ENCODE data around the gene METRNL.
A peak's percentile ranks its signal among the peaks of the same experiment; 100 is the strongest.
"Not testable (repeated sequence)": the region's sequence is repeated elsewhere in the genome, so short reads cannot be mapped to it uniquely, and the experiment has no call there.

The METRNL gene

DNA sequence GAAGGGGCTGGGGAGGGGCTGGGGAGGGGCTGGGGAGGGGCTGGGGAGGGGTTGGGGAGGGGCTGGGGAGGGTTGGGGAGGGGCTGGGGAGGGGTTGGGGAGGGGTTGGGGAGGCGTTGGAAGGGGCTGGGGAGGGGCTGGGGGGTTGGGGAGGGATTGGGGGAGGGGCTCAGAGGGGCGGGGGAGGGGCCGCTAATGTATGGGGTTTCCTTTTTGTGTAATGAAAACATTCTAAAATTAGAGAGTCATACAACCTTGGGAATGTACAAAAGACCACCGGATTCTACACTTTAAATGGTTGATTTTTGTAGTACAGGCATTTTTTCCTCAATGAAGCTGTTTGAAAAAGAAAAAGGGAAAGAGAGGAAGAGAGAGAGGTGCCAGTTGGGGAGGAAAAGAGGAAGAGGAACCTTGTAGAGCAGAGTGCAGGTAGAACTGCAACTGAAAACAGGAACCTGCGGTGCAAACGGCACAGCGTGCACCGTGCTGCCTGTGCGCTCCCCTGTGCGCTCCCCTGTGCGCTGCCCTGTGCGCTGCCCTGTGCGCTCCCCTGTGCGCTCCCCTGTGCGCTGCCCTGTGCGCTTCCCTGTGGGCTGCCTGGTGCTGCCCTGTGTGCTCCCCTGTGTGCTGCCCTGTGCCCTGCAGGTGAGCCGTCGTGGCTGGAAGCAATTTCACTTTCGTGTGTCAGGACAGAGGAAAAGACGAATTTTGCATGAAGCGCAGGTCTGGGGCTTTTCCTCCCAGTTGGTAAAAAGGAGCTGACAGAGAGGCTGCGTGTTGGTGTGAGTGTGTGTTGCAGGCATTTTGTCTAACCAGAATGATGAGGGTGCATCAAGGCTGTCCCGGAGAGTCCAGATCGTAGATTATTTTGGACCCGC, 40.8 kb downstream of the METRNL start:
- Mint-ChIP-seq H3K4me3 (peak overlapping the region; percentile 38), H3K36me3 (no peaks in the 10 kb centered on the region), H3K27ac (peak overlapping the region; percentile 60), H3K9me3 (peaks cover 3% of the 10 kb centered on the region), H3K4me1 (peaks cover 54% of the 10 kb centered on the region), H3K27me3 (peaks cover 66% of the 10 kb centered on the region)
- peak; percentile 99 for ATAC-seq

DNA sequence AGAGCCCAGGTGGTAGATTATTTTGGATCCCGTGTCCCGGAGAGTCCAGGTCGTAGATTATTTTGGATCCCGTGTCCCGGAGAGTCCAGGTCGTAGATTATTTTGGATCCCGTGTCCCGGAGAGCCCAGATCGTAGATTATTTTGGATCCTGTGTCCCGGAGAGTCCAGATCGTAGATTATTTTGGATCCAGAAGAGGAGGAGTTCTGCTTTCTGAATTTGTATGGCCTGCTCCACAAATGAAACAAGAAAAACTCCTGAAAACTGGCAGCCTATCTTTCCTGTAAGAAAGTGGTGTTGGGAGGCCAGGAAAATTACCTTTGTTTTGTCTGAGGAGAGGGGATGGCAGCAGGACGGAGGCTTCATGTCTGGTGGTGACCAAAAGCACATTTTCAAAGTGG, 42.1 kb downstream of the METRNL start:
- not testable (repeated sequence) for H3K36me3 Mint-ChIP-seq, H3K27ac Mint-ChIP-seq, ATAC-seq, H3K4me3 Mint-ChIP-seq, H3K9me3 Mint-ChIP-seq
- Mint-ChIP-seq H3K4me1 (peaks cover 60% of the 10 kb centered on the region), H3K27me3 (peaks cover 66% of the 10 kb centered on the region)

DNA sequence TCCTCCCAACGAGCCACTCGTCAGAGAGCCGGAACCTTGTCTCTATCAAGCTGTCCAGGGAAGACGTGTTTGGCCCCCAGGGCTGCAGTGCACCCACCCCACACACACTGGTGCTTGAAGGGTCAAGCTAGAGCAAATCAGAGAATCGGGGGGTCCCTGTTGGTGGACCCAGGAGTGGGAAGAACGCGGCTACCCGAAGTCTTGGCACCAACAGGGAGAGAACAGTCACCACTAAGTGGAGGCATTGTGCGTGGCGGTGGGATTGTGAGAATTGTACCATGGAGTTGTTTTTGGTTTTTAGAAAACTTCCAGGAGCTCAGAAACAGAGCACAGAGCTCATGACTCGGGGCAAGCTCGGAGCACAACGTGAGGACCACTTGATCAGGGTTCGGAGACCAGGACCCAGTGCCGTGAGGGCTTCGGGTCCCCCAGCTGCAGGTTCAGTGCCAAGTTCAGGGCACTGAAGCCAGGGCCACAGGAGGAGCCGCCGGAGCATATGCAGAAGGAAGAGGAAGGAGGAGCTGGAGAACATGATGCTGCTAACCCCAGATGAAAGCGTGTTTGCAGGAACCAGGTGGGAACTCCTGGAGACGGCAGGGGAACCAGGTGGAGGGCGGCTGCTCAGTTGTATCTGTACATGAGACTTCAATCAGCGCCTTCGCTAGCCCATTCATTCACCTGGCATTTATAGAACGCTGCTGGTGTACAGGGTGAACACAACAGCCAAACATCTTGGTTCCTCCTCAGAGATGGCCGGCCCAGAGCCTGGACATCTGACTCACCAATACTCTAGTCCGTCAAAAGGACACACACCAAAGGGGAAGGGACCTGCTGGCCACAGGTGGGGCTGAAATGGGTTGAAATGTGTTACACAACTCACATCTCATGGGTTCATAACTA, 42.8 kb downstream of the METRNL start:
- Mint-ChIP-seq H3K4me3 (peak overlapping the region; percentile 29), H3K27me3 (peaks cover 68% of the 10 kb centered on the region)

DNA sequence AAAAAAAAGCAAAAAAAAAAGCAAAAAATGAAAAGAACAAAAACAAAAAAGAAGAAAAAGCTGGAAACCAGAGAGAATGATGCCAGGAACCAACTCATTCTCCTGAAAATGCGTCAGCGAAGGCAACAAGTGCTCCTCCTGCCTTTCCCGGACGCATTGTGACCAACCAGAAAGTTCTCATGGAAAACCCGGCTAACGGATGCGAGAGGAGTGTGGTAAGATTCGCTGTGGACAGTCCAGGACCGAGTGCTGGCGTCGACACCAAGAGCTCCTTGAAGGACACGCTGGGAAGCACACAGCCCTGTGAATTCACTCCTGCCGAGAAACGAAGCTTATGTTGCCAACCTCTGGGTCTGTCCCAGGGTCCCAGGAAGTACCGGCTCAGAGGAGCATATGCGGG, 43.4 kb downstream of the METRNL start:
- peaks cover 74% of the 10 kb centered on the region for H3K27me3 Mint-ChIP-seq
- H3K4me3 Mint-ChIP-seq: no peak overlapping the region
- H3K27ac Mint-ChIP-seq: no peak overlapping the region
- no peak for ATAC-seq
- no peaks in the 10 kb centered on the region for H3K36me3 Mint-ChIP-seq
- H3K9me3 Mint-ChIP-seq: peaks cover 3% of the 10 kb centered on the region
- H3K4me1 Mint-ChIP-seq: peaks cover 59% of the 10 kb centered on the region

More for the DNA sequence above, 42.8 kb downstream of the METRNL start:
- Mint-ChIP-seq H3K27ac (no peak overlapping the region), H3K36me3 (no peaks in the 10 kb centered on the region), H3K4me1 (peaks cover 62% of the 10 kb centered on the region), H3K9me3 (peaks cover 3% of the 10 kb centered on the region)
- ATAC-seq: no peak

DNA sequence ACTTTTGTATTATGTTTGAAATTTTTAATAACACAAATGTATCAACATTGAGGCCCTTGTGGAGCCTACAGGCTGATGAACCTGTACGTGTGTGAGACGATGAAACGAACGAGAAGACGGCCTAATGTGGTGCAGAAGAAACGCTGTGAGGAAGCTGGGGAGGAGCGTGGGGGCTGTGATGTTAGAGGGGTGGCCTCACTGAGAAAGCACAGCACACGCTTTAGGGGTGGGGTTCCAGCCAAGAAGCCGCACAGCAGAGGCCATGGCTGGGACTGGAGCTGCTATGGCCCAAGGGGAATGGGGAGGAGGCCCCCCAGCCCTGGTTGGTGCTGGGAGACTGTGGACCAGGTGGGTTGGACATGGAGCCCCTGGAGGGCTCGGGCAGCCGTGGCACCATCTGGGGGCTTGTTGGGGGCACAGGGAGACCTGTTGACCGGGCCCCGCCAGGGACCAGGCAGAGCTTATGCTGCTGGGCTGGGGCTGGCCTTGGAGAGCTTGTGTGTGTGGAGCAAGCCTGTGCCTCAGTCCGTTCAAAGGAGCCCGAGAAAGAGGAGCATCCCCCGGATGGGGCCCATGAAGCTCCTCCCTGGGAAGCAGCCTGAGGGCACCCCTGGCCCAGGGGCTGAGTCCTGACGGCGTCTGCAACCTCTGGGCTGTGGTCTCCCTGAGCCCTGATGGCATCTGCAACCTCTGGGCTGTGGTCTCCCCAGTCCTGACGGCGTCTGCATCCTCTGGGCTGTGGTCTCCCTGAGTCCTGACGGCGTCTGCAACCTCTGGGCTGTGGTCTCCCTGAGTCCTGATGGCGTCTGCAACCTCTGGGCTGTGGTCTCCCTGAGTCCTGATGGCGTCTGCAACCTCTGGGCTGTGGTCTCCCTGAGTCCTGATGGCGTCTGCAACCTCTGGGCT, 44.7 kb downstream of the METRNL start:
- no peak for ATAC-seq
- H3K4me1 Mint-ChIP-seq: peaks cover 46% of the 10 kb centered on the region
- H3K9me3 Mint-ChIP-seq: peaks cover 3% of the 10 kb centered on the region
- H3K27me3 Mint-ChIP-seq: peaks cover 69% of the 10 kb centered on the region
- H3K4me3 Mint-ChIP-seq: no peak overlapping the region
- no peaks in the 10 kb centered on the region for H3K36me3 Mint-ChIP-seq
- H3K27ac Mint-ChIP-seq: no peak overlapping the region

DNA sequence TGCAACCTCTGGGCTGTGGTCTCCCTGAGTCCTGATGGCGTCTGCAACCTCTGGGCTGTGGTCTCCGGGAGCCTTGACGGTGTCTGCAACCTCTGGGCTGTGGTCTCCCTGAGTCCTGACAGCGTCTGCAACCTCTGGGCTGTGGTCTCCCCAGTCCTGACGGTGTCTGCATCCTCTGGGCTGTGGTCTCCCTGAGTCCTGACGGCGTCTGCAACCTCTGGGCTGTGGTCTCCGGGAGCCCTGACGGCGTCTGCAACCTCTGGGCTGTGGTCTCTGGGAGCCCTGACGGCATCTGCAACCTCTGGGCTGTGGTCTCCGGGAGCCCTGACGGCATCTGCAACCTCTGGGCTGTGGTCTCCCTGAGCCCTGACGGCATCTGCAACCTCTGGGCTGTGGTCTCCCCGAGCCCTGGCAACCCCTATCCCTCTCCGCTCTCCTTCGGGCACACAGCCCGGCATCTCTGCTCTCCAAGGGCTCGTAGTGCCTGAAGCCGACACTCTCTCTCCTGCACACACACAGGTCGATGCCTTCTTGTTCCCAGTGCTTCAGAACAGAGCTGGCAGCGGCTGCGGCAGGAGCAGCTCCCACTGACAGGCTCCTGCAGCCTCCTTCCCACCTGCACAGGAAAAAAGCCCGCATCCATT, 45.6 kb downstream of the METRNL start:
- Mint-ChIP-seq H3K4me1 (peaks cover 37% of the 10 kb centered on the region), H3K9me3 (no peaks in the 10 kb centered on the region), H3K27ac (peak overlapping the region; percentile 12), H3K27me3 (peaks cover 67% of the 10 kb centered on the region), H3K36me3 (no peaks in the 10 kb centered on the region), H3K4me3 (no peak overlapping the region)
- no peak for ATAC-seq

DNA sequence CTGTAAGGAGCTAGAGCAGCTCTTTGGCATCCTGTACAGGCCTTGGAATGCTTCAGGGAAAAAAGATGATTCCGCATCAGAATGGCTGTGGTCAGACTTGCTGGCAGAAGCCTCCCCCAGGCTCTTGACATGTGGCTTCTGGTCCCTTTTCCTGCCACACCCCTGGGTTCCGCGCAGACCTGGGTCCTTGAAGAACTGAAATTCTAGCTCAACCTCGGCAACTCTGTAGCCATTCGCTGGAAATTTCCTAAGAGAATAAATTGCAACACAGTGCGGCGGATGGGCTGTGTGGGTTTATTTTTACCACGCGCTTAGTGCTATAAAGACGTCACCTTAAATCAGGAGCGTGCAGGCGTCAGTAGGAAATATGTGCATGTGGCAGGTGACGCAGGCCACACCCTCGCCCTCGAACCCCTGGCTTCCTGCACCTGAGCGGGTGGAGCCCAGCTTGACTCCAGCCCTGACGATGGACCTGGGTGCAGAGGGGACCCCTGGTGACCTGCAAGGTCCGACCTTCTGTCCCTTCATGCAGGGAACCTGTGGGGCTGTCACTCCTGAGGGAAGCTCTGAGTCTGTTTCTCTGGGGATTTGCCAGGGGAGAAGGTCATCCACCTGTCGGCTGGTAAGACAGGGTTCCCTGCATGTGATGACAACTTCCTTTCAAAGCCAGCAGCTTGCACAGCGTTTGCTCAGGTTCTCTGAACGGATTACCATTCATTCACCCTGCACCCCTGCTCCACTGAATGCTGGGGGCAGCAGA, 46.3 kb downstream of the METRNL start:
- Mint-ChIP-seq H3K4me1 (peaks cover 30% of the 10 kb centered on the region), H3K27me3 (peaks cover 67% of the 10 kb centered on the region), H3K36me3 (no peaks in the 10 kb centered on the region), H3K9me3 (no peaks in the 10 kb centered on the region), H3K4me3 (no peak overlapping the region), H3K27ac (peak overlapping the region; percentile 12)
- peak; percentile 65 for ATAC-seq

DNA sequence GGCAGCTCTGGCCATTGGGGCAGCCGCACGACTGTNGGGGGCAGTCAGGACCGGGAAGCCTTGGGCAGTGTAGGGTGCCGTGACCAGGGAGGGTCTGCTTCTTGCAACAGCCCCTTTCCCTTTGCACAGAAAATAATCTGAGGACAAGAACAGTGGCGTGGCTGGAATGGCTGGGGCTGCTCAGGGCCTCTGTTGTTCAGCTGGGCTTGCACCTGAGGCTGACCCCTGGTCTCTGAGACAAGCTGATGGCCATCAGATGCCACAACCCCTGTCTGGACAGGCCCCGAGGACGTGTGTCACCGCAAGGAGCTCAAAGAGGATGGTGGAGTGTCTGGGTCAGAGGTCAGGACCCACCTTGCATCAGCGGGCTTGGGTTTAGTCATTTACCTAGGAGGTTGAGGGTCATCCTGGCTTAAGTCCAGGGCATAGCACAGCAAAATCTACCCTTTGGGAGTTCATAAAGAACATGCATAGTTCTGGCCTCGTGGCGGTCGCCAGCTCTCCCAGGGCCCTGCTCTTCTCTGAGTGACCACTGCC, 46.9 kb downstream of the METRNL start:
- no peak overlapping the region for H3K4me3 Mint-ChIP-seq
- H3K27me3 Mint-ChIP-seq: peaks cover 67% of the 10 kb centered on the region
- H3K4me1 Mint-ChIP-seq: peaks cover 28% of the 10 kb centered on the region
- no peaks in the 10 kb centered on the region for H3K36me3 Mint-ChIP-seq
- H3K9me3 Mint-ChIP-seq: no peaks in the 10 kb centered on the region
- no peak overlapping the region for H3K27ac Mint-ChIP-seq
- ATAC-seq: no peak

DNA sequence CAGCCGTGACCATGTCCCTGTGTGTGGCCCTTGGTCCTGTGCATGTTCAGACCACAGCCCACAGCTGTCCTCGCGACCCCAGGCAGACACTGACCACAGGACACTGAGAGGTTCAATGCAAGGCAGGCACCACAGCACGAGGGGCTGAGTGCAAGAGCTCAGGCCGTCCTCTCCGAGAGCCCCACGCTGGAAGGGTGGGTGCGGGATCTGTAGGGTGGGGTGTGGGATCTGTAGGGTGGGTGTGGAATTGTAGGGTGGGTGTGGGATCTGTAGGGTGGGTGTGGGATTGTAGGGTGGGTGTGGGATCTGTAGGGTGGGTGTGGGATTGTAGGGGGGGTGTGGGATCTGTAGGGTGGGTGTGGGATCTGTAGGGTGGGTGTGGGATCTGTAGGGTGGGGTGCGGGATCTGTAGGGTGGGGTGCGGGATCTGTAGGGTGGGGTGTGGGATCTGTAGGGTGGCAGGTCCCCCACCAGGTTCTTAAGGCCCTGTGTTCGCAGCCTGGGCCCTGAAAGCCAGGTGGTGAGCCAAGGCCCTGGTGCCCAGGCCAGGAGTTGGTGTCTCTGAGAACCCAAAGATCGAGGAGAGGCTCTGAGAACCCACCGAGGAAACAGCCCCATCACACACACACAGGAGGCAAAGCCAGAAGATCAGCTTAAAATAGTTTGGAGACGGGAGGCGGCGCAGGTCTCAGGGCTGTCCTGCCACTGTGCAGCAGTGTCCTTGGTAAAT, 48.2 kb downstream of the METRNL start:
- Mint-ChIP-seq H3K27me3 (peaks cover 64% of the 10 kb centered on the region), H3K4me3 (no peak overlapping the region), H3K36me3 (no peaks in the 10 kb centered on the region), H3K4me1 (peaks cover 18% of the 10 kb centered on the region), H3K27ac (no peak overlapping the region), H3K9me3 (no peaks in the 10 kb centered on the region)
- no peak for ATAC-seq

DNA sequence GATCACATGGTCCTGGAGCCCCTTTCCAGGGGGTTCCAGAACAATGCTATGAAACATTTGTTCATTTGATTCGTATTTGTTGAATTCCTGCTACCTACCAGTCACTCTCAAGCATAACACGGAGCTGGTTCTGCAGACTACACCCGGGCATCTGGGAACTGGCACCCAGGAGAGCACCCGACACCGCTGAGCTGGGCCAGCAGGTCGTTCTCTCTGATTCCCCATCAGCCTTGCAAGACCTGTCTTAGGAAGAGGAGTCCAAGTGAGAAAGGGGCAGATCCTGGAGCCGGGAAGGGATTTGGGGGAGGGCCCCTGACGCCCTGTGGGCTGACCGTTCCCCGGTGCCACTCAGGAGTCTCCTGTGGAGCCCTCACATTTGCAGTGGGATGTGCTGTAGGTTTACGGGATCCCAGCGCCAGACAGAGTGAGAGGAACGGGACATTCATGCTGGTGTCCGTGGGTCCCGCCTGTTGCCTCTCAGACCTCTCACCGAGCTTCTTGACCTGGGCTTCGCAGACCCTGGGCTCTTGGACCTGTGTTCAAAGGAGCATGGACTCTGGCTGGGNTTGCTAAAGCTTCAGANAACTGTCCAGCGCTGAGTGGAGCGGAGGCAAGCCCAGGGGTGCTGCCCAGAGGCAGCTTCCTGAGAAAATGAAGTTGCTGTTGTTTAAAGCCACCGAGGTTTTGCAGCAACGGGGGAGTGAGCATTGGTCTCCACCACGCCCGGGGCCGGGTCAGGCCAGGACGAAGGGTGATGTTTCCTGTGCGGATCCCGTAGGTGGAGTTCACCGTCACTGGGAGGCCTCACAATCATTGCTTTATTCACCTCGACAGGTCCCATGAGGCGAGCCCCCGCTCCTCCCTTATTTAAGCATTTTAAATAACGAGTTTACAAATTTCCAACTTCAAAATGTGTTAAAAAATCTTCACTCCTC, 49.2 kb downstream of the METRNL start:
- H3K4me3 Mint-ChIP-seq: no peak overlapping the region
- no peak for ATAC-seq
- H3K27me3 Mint-ChIP-seq: peaks cover 58% of the 10 kb centered on the region
- H3K9me3 Mint-ChIP-seq: no peaks in the 10 kb centered on the region
- H3K36me3 Mint-ChIP-seq: no peaks in the 10 kb centered on the region
- peaks cover 18% of the 10 kb centered on the region for H3K4me1 Mint-ChIP-seq
- H3K27ac Mint-ChIP-seq: no peak overlapping the region

DNA sequence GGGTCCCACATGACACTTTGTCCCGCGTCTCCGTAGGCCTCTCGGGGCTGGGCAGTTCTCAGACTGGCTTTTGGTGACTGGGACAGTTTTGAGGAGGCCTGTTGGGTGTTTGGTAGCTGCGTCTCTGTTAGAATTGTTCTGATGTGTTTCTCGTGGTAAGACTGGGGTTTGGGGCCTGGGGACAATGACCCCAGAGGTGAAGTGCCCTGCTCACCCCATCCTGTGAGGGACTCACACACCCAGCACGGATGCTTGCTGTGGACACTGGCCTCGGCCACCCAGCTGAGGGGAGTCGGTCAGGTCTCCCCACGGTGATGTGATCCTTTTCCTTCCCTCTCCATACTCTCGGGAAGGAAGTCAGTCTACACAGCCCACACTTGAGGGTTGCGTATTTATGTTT, 50.3 kb downstream of the METRNL start:
- Mint-ChIP-seq H3K27me3 (peaks cover 54% of the 10 kb centered on the region), H3K4me3 (no peak overlapping the region), H3K27ac (no peak overlapping the region), H3K4me1 (peaks cover 18% of the 10 kb centered on the region), H3K9me3 (no peaks in the 10 kb centered on the region), H3K36me3 (no peaks in the 10 kb centered on the region)
- no peak for ATAC-seq

DNA sequence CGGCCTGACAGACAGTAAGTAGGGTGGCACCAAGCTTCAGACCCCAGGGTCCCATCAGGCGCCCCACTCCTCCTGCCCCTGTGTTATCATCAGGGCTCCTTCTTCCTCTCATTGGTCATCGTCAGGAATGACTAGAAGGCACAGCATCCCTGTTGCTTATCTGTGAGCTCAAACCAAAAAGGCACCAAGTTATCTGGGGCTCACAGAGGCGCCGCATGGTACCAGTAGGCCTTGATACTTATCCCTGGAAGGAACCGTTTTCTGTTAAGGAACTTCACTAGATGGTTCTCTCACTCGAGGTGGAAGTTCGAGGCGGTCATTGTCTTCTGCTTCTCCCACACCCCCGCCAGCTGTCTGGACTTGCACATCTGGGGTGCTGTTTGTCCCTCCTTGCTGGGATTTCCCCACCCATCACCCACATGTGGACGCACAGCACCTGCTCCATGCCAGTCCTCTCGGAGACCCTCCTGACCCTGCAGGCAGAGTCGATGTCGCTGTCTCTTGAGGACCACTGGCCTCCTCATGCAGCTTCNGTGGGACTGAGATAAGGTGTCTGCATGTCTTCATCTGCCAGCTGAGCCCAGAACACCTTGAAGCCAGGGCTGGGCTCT, 52.1 kb downstream of the METRNL start:
- Mint-ChIP-seq H3K36me3 (no peaks in the 10 kb centered on the region), H3K27me3 (peaks cover 45% of the 10 kb centered on the region), H3K9me3 (no peaks in the 10 kb centered on the region), H3K4me1 (peaks cover 2% of the 10 kb centered on the region), H3K27ac (peak overlapping the region; percentile 2), H3K4me3 (no peak overlapping the region)
- no peak for ATAC-seq

Data from stimulated activated memory B cell treated with anti-CD40 and anti-IgM and Interleukin-4, amounts not matched to agents 10 μg/mL and 1 μg/mL and 100 μg/mL, for 72 hours (primary cell).